Neural cell (in vitro differentiated cells): Measurements from ENCODE around the gene TLCD2.

ENCODE experiments used
- EP300 ChIP-seq: fragments of 450-650 bp; conservative IDR thresholded peaks from 2 replicates; pipeline ENCODE4 v1.6.1; 2014; ENCODE audit warnings: antibody characterized with exemption, mild to moderate bottlenecking, moderate library complexity; ENCODE audit not compliant: poor library complexity, severe bottlenecking
- EZH2 ChIP-seq: fragments of 200-600, 300-800 bp; shearing (Covaris generic), sonication (generic); IDR thresholded peaks from 2 replicates; pipeline ENCODE4 v1.6.1; 2014; ENCODE audit warnings: antibody characterized with exemption, low read length, borderline replicate concordance, mild to moderate bottlenecking; ENCODE audit not compliant: insufficient read depth, poor library complexity, severe bottlenecking
- POLR2AphosphoS5 ChIP-seq: IDR thresholded peaks from 2 replicates; pipeline ENCODE4 v1.6.1; 2012
- RAD21 ChIP-seq: fragments of 450-650 bp; conservative IDR thresholded peaks from 2 replicates; pipeline ENCODE4 v1.6.1; 2014; ENCODE audit warnings: antibody characterized with exemption, mild to moderate bottlenecking, moderate library complexity
- SMC3 ChIP-seq: fragments of 450-650 bp; conservative IDR thresholded peaks from 2 replicates; pipeline ENCODE4 v1.6.1; 2014; ENCODE audit warnings: antibody characterized with exemption, mild to moderate bottlenecking, moderate library complexity; ENCODE audit not compliant: poor library complexity
- TAF1 ChIP-seq: IDR thresholded peaks from 2 replicates; pipeline ENCODE4 v1.6.1; 2012; ENCODE audit warnings: low read depth
- TF ChIP-seq, protein P1 (sequence below): fragments of 450-650 bp; IDR thresholded peaks from 2 replicates; pipeline ENCODE4 v1.5.1; 2014; ENCODE audit warnings: antibody characterized with exemption, mild to moderate bottlenecking, moderate library complexity; ENCODE audit not compliant: poor library complexity, severe bottlenecking
- TF ChIP-seq, protein P2 (sequence below): IDR thresholded peaks from 2 replicates; pipeline ENCODE4 v1.6.1; 2012; ENCODE audit warnings: borderline replicate concordance

DNA sequence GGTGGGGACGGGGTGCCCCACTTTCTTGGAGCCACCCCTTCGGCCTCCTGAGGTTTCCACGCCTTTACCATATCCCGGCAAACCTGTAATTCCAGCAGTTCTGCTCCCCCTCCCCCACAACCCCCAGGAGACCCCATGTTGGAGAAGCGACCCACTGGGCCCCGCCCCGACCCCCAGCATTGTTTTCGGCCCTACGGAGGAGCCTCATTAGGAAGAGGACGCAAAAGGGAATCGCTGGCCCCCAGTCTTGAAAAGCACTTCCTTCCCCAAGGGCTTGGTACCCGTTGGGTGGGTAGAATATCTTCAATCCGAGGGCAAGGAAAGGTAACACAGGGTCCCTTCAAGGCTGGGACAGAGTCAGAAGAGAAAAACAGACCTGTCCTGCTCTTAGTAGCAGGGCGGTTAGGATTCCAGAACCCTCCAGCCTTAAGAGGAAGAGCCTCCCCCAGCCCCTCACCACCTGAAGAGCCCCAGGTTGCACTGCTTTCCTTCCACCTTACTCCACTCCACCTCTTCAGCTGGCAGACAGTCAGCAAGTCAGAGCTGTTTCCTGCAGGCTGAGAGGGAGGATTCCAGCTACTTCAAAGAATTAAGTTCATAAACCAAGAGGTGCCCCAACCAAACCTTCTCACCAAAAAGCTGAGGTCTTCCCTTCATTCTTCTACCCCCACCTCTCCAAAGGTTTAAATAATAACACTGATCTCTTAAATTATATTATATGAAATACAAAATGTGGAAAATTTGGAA, 803 bp upstream of the TLCD2 start:
- TF ChIP-seq, protein P1, sequence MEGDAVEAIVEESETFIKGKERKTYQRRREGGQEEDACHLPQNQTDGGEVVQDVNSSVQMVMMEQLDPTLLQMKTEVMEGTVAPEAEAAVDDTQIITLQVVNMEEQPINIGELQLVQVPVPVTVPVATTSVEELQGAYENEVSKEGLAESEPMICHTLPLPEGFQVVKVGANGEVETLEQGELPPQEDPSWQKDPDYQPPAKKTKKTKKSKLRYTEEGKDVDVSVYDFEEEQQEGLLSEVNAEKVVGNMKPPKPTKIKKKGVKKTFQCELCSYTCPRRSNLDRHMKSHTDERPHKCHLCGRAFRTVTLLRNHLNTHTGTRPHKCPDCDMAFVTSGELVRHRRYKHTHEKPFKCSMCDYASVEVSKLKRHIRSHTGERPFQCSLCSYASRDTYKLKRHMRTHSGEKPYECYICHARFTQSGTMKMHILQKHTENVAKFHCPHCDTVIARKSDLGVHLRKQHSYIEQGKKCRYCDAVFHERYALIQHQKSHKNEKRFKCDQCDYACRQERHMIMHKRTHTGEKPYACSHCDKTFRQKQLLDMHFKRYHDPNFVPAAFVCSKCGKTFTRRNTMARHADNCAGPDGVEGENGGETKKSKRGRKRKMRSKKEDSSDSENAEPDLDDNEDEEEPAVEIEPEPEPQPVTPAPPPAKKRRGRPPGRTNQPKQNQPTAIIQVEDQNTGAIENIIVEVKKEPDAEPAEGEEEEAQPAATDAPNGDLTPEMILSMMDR, result no peak
- TF ChIP-seq EZH2 (no peak), POLR2AphosphoS5 (no peak), RAD21 (no peak), TAF1 (no peak), SMC3 (no peak), EP300 (no peak)
- TF ChIP-seq, protein P2, sequence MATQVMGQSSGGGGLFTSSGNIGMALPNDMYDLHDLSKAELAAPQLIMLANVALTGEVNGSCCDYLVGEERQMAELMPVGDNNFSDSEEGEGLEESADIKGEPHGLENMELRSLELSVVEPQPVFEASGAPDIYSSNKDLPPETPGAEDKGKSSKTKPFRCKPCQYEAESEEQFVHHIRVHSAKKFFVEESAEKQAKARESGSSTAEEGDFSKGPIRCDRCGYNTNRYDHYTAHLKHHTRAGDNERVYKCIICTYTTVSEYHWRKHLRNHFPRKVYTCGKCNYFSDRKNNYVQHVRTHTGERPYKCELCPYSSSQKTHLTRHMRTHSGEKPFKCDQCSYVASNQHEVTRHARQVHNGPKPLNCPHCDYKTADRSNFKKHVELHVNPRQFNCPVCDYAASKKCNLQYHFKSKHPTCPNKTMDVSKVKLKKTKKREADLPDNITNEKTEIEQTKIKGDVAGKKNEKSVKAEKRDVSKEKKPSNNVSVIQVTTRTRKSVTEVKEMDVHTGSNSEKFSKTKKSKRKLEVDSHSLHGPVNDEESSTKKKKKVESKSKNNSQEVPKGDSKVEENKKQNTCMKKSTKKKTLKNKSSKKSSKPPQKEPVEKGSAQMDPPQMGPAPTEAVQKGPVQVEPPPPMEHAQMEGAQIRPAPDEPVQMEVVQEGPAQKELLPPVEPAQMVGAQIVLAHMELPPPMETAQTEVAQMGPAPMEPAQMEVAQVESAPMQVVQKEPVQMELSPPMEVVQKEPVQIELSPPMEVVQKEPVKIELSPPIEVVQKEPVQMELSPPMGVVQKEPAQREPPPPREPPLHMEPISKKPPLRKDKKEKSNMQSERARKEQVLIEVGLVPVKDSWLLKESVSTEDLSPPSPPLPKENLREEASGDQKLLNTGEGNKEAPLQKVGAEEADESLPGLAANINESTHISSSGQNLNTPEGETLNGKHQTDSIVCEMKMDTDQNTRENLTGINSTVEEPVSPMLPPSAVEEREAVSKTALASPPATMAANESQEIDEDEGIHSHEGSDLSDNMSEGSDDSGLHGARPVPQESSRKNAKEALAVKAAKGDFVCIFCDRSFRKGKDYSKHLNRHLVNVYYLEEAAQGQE, result no peak
